HEK293T (cell line): ENCODE measurements around the gene AP3B1.

Experiments used
- CTCF ChIA-PET: fragments of 350-600 bp; formaldehyde crosslinking; extraction: SDS; loops from one replicate; lab custom pipeline; 2021; ENCODE audit warnings: antibody characterized with exemption, inconsistent platforms; lab: Yijun Ruan, JAX
- POLR2A ChIA-PET: fragments of 350-600 bp; formaldehyde crosslinking; extraction: SDS; loops from one replicate; lab custom pipeline; 2020; ENCODE audit warnings: antibody characterized with exemption, inconsistent platforms; lab: Yijun Ruan, JAX
- DNase-seq: peaks from one replicate; pipeline ENCODE4 v3.0.0; 2012; ENCODE audit warnings: mixed read lengths; ENCODE audit errors: extremely low spot score
- ARNT ChIP-seq: fragments of 450-650 bp; IDR thresholded peaks from 2 replicates; pipeline ENCODE4 v1.6.1; 2017; ENCODE audit warnings: mild to moderate bottlenecking
- BHLHE40 ChIP-seq: fragments of 450-650 bp; IDR thresholded peaks from 2 replicates; pipeline ENCODE4 v1.6.1; 2016; ENCODE audit warnings: mild to moderate bottlenecking, moderate library complexity, borderline replicate concordance
- CTBP1 ChIP-seq: fragments of 450-650 bp; IDR thresholded peaks from 2 replicates; pipeline ENCODE4 v1.6.1; 2016; ENCODE audit warnings: borderline replicate concordance
- ELF4 ChIP-seq: fragments of 450-650 bp; IDR thresholded peaks from 2 replicates; pipeline ENCODE4 v1.6.1; 2017; ENCODE audit warnings: antibody characterized with exemption
- FOXA1 ChIP-seq: fragments of 450-650 bp; IDR thresholded peaks from 2 replicates; pipeline ENCODE4 v1.6.1; 2016; ENCODE audit warnings: mild to moderate bottlenecking
- FOXK2 ChIP-seq: fragments of 450-650 bp; IDR thresholded peaks from 2 replicates; pipeline ENCODE4 v1.6.1; 2016; ENCODE audit warnings: mild to moderate bottlenecking
- FOXM1 ChIP-seq: fragments of 450-650 bp; IDR thresholded peaks from 2 replicates; pipeline ENCODE4 v1.6.1; 2017; ENCODE audit warnings: mild to moderate bottlenecking, borderline replicate concordance
- HDGF ChIP-seq: fragments of 450-650 bp; IDR thresholded peaks from 2 replicates; pipeline ENCODE4 v1.6.1; 2017; ENCODE audit warnings: antibody characterized with exemption, borderline replicate concordance
- L3MBTL2 ChIP-seq: fragments of 450-650 bp; conservative IDR thresholded peaks from 2 replicates; pipeline ENCODE4 v1.6.1; 2016; ENCODE audit warnings: mild to moderate bottlenecking
- LEF1 ChIP-seq: fragments of 450-650 bp; IDR thresholded peaks from 2 replicates; pipeline ENCODE4 v1.6.1; 2017; ENCODE audit warnings: mild to moderate bottlenecking, borderline replicate concordance
- NFRKB ChIP-seq: fragments of 450-650 bp; IDR thresholded peaks from 2 replicates; pipeline ENCODE4 v1.6.1; 2016; ENCODE audit warnings: mild to moderate bottlenecking, moderate library complexity
- PKNOX1 ChIP-seq: fragments of 450-650 bp; IDR thresholded peaks from 2 replicates; pipeline ENCODE4 v1.6.1; 2016
- SP1 ChIP-seq: fragments of 450-650 bp; IDR thresholded peaks from 2 replicates; pipeline ENCODE4 v1.6.1; 2017
- SUZ12 ChIP-seq: fragments of 450-650 bp; IDR thresholded peaks from 2 replicates; pipeline ENCODE4 v1.6.1; 2016; ENCODE audit warnings: mild to moderate bottlenecking
- TARDBP ChIP-seq: fragments of 450-650 bp; IDR thresholded peaks from 2 replicates; pipeline ENCODE4 v1.6.1; 2016
- ZNF384 ChIP-seq: fragments of 450-650 bp; IDR thresholded peaks from 2 replicates; pipeline ENCODE4 v1.6.1; 2016

AP3B1 gene

DNA sequence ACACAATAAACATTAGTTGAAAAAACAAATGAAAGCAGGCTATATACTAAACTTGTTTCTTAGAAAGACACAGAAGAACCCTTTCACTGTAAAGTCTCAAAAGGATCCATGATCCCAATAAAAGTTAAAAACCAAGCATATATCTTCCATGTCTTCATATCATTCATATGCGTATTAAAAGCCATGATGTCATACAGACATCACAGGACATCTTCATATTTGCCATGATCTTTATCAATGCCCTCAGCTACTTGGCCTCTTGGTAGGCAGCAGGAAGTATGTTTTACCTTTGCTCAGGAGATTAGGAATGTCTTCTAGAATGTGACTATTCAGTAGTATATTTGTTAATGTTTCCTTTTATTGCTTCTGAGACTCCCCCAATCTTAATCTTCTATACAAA lies 16.8 kb downstream of the AP3B1 start:
- ChIA-PET CTCF (no interaction called here), POLR2A (interaction anchor here (0.7 kb wide), 1 partner anchor 17 kb away, joined by 3 read pairs; the partner anchor contains the start of gene AP3B1)
- TF ChIP-seq HDGF = no peak
- no peak for TF ChIP-seq SUZ12
- no peak for DNase-seq

- no peak for TF ChIP-seq FOXK2
- ChIA-PET CTCF (no interaction called here), POLR2A (no interaction called here)
- no peak for DNase-seq
Observed at GRCh38 chr5:78275998-78276543, 18.4 kb downstream of the AP3B1 start.

DNA sequence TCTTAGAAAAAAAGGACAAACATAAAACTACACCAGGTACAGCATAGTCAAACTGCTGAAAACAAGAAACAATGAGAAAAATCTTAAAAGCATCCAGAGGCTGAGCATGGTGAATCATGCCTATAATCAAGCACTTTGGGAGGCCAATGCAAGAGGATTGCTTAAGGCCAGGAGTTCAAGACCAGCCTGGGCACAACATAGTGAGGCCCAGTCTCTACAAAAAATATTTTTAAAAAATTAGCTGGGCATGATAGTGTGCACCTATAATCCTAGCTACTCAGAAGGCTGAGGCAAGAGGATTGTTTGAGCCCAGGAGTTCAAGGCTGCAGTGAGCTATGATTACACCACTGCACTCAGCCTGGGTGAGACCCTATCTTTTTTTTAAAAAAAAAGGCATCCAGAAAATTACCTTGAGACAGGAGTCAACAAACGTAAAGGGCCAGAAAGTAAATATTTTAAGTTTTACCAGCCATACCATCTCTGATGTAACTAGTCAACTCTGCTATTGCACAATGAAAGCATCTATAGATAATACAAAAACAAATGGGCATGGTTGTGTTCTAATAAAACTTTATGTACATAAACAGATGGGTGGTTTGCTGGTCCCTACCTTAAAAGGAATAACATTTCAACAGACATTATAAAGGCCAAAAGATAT lies 19.8 kb downstream of the AP3B1 start:
- DNase-seq = no peak
- ChIA-PET CTCF (no interaction called here), POLR2A (no interaction called here)
- no peak for TF ChIP-seq FOXA1
- peak; percentile 35; the same call in 1 of the 2 replicates for TF ChIP-seq ZNF384

DNA sequence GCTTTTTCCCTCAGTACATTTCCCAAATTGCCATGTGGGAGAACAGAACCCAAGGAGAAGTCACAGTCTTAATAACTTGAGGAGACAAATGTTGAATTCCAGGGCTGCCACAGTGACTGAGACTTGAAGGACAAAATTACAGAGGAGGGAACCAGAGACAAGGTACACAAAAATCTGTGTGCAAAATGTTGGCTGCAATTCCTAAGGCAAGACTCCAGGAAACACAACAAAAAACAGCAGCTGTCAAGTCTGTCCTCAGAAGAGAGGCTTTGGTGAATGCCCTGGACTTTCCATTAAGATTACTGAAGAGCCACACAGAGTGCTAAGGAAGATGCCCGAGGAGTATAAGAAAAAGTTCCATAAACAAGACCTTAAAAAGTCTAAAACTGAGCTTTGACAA lies 21.1 kb downstream of the AP3B1 start:
- ChIA-PET POLR2A (no interaction called here), CTCF (no interaction called here)
- no peak for DNase-seq
- no peak for TF ChIP-seq ELF4
- no peak for TF ChIP-seq FOXK2
- TF ChIP-seq L3MBTL2 = no peak
- TF ChIP-seq FOXM1 = no peak
- no peak for TF ChIP-seq FOXA1
- TF ChIP-seq LEF1 = no peak
- TF ChIP-seq PKNOX1 = no peak
- no peak for TF ChIP-seq ARNT
- no peak for TF ChIP-seq CTBP1
- no peak for TF ChIP-seq ZNF384
- no peak for TF ChIP-seq HDGF
- TF ChIP-seq TARDBP = no peak
- no peak for TF ChIP-seq BHLHE40
- no peak for TF ChIP-seq NFRKB
- TF ChIP-seq SUZ12 = no peak
- no peak for TF ChIP-seq SP1

GRCh38 chr5:78271766-78272165 lies 22.7 kb downstream of the AP3B1 start:
- no peak for TF ChIP-seq ELF4
- no peak for TF ChIP-seq FOXA1
- no peak for TF ChIP-seq FOXK2
- no peak for TF ChIP-seq ARNT
- no peak for TF ChIP-seq HDGF
- no peak for TF ChIP-seq FOXM1
- TF ChIP-seq BHLHE40 = no peak
- no peak for TF ChIP-seq CTBP1
- no peak for TF ChIP-seq SUZ12
- no peak for TF ChIP-seq L3MBTL2
- no peak for TF ChIP-seq TARDBP
- TF ChIP-seq LEF1 = no peak
- no peak for TF ChIP-seq PKNOX1
- no peak for TF ChIP-seq SP1
- TF ChIP-seq ZNF384 = no peak
- TF ChIP-seq NFRKB = no peak
- no peak for DNase-seq
- POLR2A ChIA-PET = no interaction called here
- CTCF ChIA-PET = interaction anchor here (0.7 kb wide), 1 partner anchor 26 kb away, joined by 4 read pairs; no protein-coding TSS in a partner anchor

DNA sequence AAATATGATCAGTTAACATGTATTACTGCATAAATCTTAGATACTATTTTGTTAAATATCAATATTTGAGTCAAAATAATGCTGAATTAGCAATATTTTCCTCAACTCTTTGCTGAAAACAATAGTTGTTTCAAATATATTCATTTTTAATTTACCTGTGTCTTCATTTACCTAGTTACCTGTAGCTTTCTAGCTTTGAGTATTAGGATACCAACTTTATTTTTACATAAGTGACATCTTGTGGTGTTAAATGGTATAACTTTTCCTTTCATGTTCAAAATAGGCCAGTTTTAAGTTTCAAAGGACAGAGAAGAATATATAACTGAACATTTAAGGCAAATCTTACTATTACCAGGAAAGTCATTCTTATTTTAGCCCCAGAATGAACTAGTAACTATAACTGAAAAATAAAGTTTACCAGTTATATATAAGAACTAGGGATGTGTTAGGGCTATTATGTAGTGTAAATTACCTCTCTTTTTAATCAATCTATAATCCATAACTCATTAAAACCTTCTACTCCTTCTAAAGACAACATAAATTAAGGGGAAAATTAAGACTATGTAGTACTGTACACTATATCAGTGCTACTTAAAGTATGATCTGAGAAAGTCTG lies 25.3 kb downstream of the AP3B1 start:
- ChIA-PET CTCF (interaction anchor here (0.6 to 0.7 kb wide), 3 partner anchors 56 to 1479 kb away, joined by 3 read pairs; no protein-coding TSS in a partner anchor), POLR2A (no interaction called here)
- no peak for TF ChIP-seq TARDBP
- DNase-seq = no peak

- POLR2A ChIA-PET = no interaction called here
- TF ChIP-seq NFRKB (no peak), FOXM1 (no peak), PKNOX1 (no peak), HDGF (no peak), BHLHE40 (no peak), L3MBTL2 (no peak), SUZ12 (no peak), TARDBP (no peak), FOXA1 (no peak)
- CTCF ChIA-PET = interaction anchor here (0.7 to 1.1 kb wide), 2 partner anchors 27 to 1455 kb away, joined by 3 read pairs; partner anchors contain the start of gene AP3B1
- no peak for DNase-seq
Observed at GRCh38 chr5:78268356-78268755, 26.1 kb downstream of the AP3B1 start.
